NB4 (cell line): ENCODE measurements around the gene NFASC.

Source experiments
- MYC ChIP-seq: IDR thresholded peaks from 2 replicates; pipeline ENCODE4 v1.6.1; 2011; ENCODE audit warnings: low read depth, low read length
- POLR2A ChIP-seq: IDR thresholded peaks from 2 replicates; pipeline ENCODE4 v1.6.1; 2011; ENCODE audit warnings: mild to moderate bottlenecking; ENCODE audit not compliant: insufficient read length; ENCODE audit errors: extremely low read depth
- TF ChIP-seq, protein P1 (sequence below): IDR thresholded peaks from one replicate; pipeline ENCODE4 v1.5.1; 2012; ENCODE audit warnings: low read depth, low read length

GRCh38 chr1:204984499-204984898 lies 113.8 kb downstream of the NFASC start:
- TF ChIP-seq, protein P1, sequence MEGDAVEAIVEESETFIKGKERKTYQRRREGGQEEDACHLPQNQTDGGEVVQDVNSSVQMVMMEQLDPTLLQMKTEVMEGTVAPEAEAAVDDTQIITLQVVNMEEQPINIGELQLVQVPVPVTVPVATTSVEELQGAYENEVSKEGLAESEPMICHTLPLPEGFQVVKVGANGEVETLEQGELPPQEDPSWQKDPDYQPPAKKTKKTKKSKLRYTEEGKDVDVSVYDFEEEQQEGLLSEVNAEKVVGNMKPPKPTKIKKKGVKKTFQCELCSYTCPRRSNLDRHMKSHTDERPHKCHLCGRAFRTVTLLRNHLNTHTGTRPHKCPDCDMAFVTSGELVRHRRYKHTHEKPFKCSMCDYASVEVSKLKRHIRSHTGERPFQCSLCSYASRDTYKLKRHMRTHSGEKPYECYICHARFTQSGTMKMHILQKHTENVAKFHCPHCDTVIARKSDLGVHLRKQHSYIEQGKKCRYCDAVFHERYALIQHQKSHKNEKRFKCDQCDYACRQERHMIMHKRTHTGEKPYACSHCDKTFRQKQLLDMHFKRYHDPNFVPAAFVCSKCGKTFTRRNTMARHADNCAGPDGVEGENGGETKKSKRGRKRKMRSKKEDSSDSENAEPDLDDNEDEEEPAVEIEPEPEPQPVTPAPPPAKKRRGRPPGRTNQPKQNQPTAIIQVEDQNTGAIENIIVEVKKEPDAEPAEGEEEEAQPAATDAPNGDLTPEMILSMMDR = no peak
- no peak for TF ChIP-seq POLR2A
- TF ChIP-seq MYC = no peak
